HepG2 (cell line): ENCODE results near the gene PRSS53. TPM values are rescaled to one million over a fixed set of nuclear protein-coding genes. Genes with fewer than 3 reads are reported as not detected.

Experiments
- EHMT2 ChIP-seq: fragments of 200-600 bp; sonication (generic); IDR thresholded peaks from 2 replicates; pipeline ENCODE4 v1.7.0; 2017; ENCODE audit warnings: antibody characterized with exemption, low read depth, low read length, borderline replicate concordance
- HNRNPH1 ChIP-seq: fragments of 200-400 bp; formaldehyde crosslinking; optimal IDR thresholded peaks from 2 replicates; pipeline ENCODE3; 2017; ENCODE audit warnings: mild to moderate bottlenecking, low read depth, low read length
- IKZF4 ChIP-seq: sonication (generic); formaldehyde crosslinking; IDR thresholded peaks from 2 replicates; pipeline ENCODE4 v1.5.1; 2020; ENCODE audit warnings: borderline replicate concordance, mild to moderate bottlenecking, low read depth, missing genetic modification reagents; ENCODE audit errors: not compliant biosample characterization
- PCBP2 ChIP-seq: fragments of 200-400 bp; formaldehyde crosslinking; optimal IDR thresholded peaks from 2 replicates; pipeline ENCODE3; 2018; ENCODE audit warnings: low read length, low read depth; ENCODE audit not compliant: poor library complexity, severe bottlenecking
- PRDM10 ChIP-seq: sonication (generic); formaldehyde crosslinking; IDR thresholded peaks from 2 replicates; pipeline ENCODE4 v1.4.0; 2020; ENCODE audit warnings: low read depth, missing genetic modification reagents
- SALL1 ChIP-seq: sonication (generic); formaldehyde crosslinking; IDR thresholded peaks from 2 replicates; pipeline ENCODE4 v1.8.0; 2022; ENCODE audit warnings: mild to moderate bottlenecking, missing genetic modification reagents
- SATB2 ChIP-seq: sonication (generic); formaldehyde crosslinking; IDR thresholded peaks from 2 replicates; pipeline ENCODE4 v1.5.0; 2020; ENCODE audit warnings: missing genetic modification reagents
- SNAPC2 ChIP-seq: sonication (generic); formaldehyde crosslinking; IDR thresholded peaks from 2 replicates; pipeline ENCODE4 v1.8.1; 2022; ENCODE audit warnings: mild to moderate bottlenecking, missing genetic modification reagents
- TBX2 ChIP-seq: sonication (generic); formaldehyde crosslinking; IDR thresholded peaks from 2 replicates; pipeline ENCODE4 v1.5.0; 2020; ENCODE audit warnings: missing genetic modification reagents, mild to moderate bottlenecking, borderline replicate concordance
- TCF7L2 ChIP-seq: IDR thresholded peaks from 2 replicates; pipeline ENCODE4 v1.6.1; 2011; ENCODE audit warnings: mild to moderate bottlenecking, low read depth, low read length, moderate library complexity
- TEAD2 ChIP-seq: sonication (generic); formaldehyde crosslinking; IDR thresholded peaks from 2 replicates; pipeline ENCODE4 v1.9.0; 2021; ENCODE audit warnings: missing genetic modification reagents
- TSC22D2 ChIP-seq: sonication (generic); formaldehyde crosslinking; IDR thresholded peaks from 2 replicates; pipeline ENCODE4 v1.5.1; 2020; ENCODE audit warnings: missing genetic modification reagents, mild to moderate bottlenecking, borderline replicate concordance
- ZFP62 ChIP-seq: sonication (generic); formaldehyde crosslinking; IDR thresholded peaks from 2 replicates; pipeline ENCODE4 v1.4.0; 2020; ENCODE audit warnings: missing genetic modification reagents
- ZNF10 ChIP-seq: sonication (generic); formaldehyde crosslinking; IDR thresholded peaks from 2 replicates; pipeline ENCODE4 v1.4.0; 2020; ENCODE audit warnings: mild to moderate bottlenecking, low read depth, missing genetic modification reagents, borderline replicate concordance
- ZNF234 ChIP-seq: sonication (generic); formaldehyde crosslinking; conservative IDR thresholded peaks from 2 replicates; pipeline ENCODE4 v1.5.1; 2020; ENCODE audit warnings: mild to moderate bottlenecking, missing genetic modification reagents
- ZNF282 ChIP-seq: fragments of 450-650 bp; IDR thresholded peaks from 2 replicates; pipeline ENCODE4 v1.6.1; 2018; ENCODE audit not compliant: partially characterized antibody
- ZNF343 ChIP-seq: sonication (generic); formaldehyde crosslinking; IDR thresholded peaks from 2 replicates; pipeline ENCODE4 v1.4.0; 2020; ENCODE audit warnings: mild to moderate bottlenecking, missing genetic modification reagents
- ZNF430 ChIP-seq: sonication (generic); formaldehyde crosslinking; IDR thresholded peaks from 2 replicates; pipeline ENCODE4 v1.9.0; 2021; ENCODE audit warnings: mild to moderate bottlenecking, missing genetic modification reagents
- ZNF441 ChIP-seq: sonication (generic); formaldehyde crosslinking; IDR thresholded peaks from 2 replicates; pipeline ENCODE4 v1.7.0; 2021; ENCODE audit warnings: missing genetic modification reagents, borderline replicate concordance
- ZNF691 ChIP-seq: sonication (generic); formaldehyde crosslinking; IDR thresholded peaks from 2 replicates; pipeline ENCODE4 v1.4.0; 2020; ENCODE audit warnings: missing genetic modification reagents, low read depth, mild to moderate bottlenecking, borderline replicate concordance
- ZNF768 ChIP-seq: sonication (generic); formaldehyde crosslinking; IDR thresholded peaks from 2 replicates; pipeline ENCODE4 v1.4.0; 2020; ENCODE audit warnings: missing genetic modification reagents
- polyA plus RNA-seq, 8 experiments: library from polyadenylated mRNA; depleted of rRNA in 3 of 8; stranded (reverse) in 7 of 8; unstranded in 1 of 8; fragments of >200 nt; fragmentation: Illumina TruSeq in 4 of 8; extraction: Trizol in 4 of 8; gene quantifications; 2 replicates each; pipeline versions ENCODE4 v1.2.1 to v1.2.3, GENCODE V29; 2011 to 2016; ENCODE audit warnings: low read depth in 4 of 8, missing spikeins in 1 of 8, mixed read lengths in 1 of 8; ENCODE audit not compliant: insufficient read depth in 1 of 8
- total RNA-seq, 5 experiments: library from RNA; depleted of rRNA; stranded (reverse); fragments of >200 nt; fragmentation: Illumina TruSeq; extraction: Trizol; gene quantifications; 2 replicates each; pipeline ENCODE4 v1.2.3, GENCODE V29; 2016; ENCODE audit warnings: low read depth in 1 of 5
- TF ChIP-seq, protein P1 (sequence below): IDR thresholded peaks from 2 replicates; pipeline ENCODE4 v1.6.1; 2016; ENCODE audit warnings: missing compliant biosample characterization, missing genetic modification reagents, borderline replicate concordance
- TF ChIP-seq, protein P2 (sequence below): IDR thresholded peaks from 2 replicates; pipeline ENCODE4 v1.6.1; 2016; ENCODE audit warnings: mild to moderate bottlenecking, missing biosample characterization, missing genetic modification reagents

The PRSS53 gene
- total and polyA plus RNA-seq, 2 of the 13 experiments (the other 11 are each of a cell fraction or from before 2014, with no cell fraction given), result 2.2 to 7.4 TPM

DNA sequence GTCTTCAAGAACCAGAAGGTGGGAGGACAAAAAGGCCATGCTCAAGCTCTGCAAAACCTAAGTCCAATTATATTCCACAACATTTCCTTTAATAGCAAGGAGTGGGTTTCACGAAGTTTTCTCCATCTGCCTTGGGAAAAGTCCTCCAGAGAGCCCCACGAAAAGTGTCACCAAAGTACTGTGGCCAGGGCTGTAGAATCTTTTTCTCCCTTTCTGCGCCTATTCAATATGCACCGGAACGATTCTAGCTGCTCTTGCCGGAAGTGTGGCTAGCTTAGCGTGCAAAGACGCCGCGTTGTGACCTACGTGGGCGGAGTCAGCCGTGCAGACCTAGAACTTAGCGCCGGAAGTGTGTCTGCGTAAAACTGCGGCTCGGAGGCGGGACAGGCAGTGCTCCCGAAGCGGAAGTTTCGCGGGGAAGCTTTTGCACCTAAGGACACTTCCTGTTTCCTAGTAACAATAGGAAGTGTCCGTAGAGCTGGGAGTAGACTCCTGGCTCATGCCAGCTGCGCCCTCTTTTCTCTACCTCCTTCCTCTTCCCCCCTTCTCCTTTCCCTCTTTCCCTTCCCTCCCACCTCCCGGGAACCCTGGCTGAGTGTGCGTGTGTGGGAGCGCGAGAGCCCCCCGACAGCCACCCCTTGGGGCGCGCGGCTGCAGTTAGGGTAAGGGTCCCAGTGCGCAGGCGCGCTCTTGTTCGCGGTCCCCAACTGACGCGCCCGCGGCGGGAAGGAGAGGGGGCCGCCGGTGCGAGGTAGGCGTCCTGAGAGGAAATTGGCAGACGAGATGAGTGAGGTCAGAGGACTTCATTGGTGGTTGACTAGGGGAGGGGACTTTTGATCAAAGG lies 14.6 kb downstream of the PRSS53 start, which contains the start of the genes ZNF646 and ZNF668 (continued):
- TF ChIP-seq IKZF4 (CRISPR knock-in tag) (peak; percentile 98), PCBP2 (peak; percentile 73), TEAD2 (CRISPR knock-in tag) (no peak), SALL1 (peak; percentile 74; the same call in 1 of the 2 replicates), SATB2 (CRISPR knock-in tag) (0 out of 2 replicates have a peak, but pooled peaks have one; percentile 51), ZNF282 (no peak), ZNF430 (CRISPR knock-in tag) (peak; percentile 31), ZNF10 (CRISPR knock-in tag) (no peak), ZNF343 (CRISPR knock-in tag) (peak; percentile 23; the same call in 1 of the 2 replicates), TCF7L2 (no peak), HNRNPH1 (no peak), EHMT2 (no peak), ZNF691 (CRISPR knock-in tag) (peak; percentile 85; the same call in 1 of the 2 replicates), ZNF234 (CRISPR knock-in tag) (no peak), ZNF768 (peak; percentile 49; the same call in 1 of the 2 replicates), ZFP62 (CRISPR knock-in tag) (no peak), SNAPC2 (CRISPR knock-in tag) (peak; percentile 91), TSC22D2 (CRISPR knock-in tag) (peak; percentile 32; the same call in 1 of the 2 replicates), TBX2 (CRISPR knock-in tag) (peak; percentile 25; the same call in 1 of the 2 replicates), PRDM10 (CRISPR knock-in tag) (no peak; the same call in 1 of the 2 replicates), ZNF441 (CRISPR knock-in tag) (peak; percentile 35; the same call in 1 of the 2 replicates)
- TF ChIP-seq, protein P1, sequence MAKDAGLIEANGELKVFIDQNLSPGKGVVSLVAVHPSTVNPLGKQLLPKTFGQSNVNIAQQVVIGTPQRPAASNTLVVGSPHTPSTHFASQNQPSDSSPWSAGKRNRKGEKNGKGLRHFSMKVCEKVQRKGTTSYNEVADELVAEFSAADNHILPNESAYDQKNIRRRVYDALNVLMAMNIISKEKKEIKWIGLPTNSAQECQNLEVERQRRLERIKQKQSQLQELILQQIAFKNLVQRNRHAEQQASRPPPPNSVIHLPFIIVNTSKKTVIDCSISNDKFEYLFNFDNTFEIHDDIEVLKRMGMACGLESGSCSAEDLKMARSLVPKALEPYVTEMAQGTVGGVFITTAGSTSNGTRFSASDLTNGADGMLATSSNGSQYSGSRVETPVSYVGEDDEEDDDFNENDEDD (CRISPR knock-in tag), result peak; percentile 69; the same call in 1 of the 2 replicates
- TF ChIP-seq, protein P2, sequence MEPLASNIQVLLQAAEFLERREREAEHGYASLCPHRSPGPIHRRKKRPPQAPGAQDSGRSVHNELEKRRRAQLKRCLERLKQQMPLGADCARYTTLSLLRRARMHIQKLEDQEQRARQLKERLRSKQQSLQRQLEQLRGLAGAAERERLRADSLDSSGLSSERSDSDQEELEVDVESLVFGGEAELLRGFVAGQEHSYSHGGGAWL (CRISPR knock-in tag), result peak; percentile 28
